EL (cell line): ENCODE data around the gene ZNF439.
A peak's percentile ranks its signal among the peaks of the same experiment; 100 is the strongest.
"Not testable (repeated sequence)": the region's sequence is repeated elsewhere in the genome, so short reads cannot be mapped to it uniquely, and the experiment has no call there.

ENCODE experiments used
- DNase-seq: peaks from one replicate; pipeline ENCODE4 v3.0.0-alpha.2; 2016

ZNF439 gene

DNA sequence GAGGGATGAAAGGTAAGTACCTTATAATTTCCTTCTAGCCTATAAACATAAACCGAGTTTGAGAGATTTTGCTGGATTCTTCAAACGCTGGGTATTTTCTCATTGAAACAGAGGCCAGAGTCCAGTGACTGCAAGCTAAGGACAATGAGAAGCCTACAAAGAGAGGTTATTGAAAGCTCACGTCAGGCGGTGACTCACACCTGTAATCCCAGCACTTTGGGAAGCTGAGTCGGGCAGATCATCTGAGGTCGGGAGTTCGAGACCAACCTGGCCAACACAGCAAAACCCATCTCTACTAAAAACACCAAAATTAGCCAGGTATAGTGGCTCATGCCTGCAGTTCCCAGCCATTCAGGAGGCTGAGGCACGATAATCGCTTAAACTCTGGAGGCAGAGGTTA lies 24.1 kb downstream of the ZNF439 start:
- no peak for DNase-seq

GRCh38 chr19:11873762-11874161 lies 25.2 kb downstream of the ZNF439 start:
- no peak for DNase-seq

GRCh38 chr19:11879687-11880266 lies 31.3 kb downstream of the ZNF439 start:
- peak; percentile 18 for DNase-seq

- DNase-seq = no peak
Measured at GRCh38 chr19:11880598-11880997, 32.1 kb downstream of the ZNF439 start.

- DNase-seq = peak; percentile 59
Measured at GRCh38 chr19:11881151-11881800, 32.8 kb downstream of the ZNF439 start.

DNA sequence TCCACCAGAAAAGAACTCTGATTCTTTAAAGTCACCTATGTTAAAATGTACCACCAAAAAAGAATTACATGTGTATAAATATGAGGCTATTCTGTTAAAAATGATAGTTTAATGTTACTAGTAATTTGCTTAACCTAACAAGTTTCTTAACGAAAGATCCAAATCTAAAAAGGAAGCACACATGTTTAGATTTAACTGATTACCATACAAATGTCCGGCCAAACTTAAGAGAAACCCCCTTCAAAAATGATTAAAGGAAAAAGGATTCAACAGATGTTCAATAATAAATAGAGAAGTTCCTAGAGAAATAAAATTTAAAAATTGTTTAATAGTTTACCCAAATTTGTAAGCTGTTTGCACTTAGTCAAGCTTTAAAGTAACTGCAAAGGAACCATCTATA lies 34.1 kb downstream of the ZNF439 start:
- no peak for DNase-seq

GRCh38 chr19:11887234-11887610 lies 38.7 kb downstream of the ZNF439 start:
- DNase-seq = no peak

DNA sequence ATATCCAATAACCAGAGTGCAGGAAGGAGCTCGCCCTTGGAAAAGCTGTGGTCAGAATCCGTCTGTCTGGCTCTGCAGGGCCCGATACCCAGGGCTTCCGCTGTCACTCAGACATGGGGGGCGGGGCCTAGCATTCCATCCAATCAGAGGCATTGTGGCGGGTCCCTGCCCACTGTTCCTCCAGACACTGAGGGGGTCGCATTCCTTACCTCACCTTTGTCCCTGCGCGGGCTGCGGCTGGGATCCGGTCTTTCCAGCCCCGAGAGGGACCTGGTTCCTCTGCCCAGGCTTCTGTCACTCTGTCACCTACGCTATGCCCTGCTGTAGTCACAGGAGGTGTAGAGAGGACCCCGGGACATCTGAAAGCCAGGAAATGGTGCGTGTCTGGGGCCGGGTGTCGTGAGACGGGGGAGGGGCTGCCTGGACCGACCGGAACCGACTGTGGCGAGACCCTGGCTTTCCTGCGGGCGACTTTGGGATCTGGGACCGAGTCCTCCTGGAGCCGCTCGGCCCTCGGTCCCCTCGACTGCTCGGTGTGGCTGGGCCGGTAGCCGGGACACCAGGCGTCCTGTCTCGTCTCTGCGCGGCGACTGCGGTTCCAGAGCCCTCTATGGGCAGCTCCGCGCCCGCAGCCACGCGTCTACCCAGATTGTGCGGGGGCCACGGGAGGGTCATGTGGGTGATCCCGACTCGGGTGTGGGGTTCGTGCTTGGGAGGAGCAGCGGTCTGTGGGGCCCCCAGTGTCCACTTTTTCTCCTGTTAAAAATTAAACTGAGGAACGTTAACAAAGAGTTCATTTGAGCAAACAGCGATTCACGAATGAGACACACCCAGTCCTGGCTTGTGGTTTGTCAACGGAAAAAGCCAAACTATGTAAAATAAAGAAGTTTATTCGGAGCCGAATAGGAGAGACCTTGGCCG lies 39.3 kb downstream of the ZNF439 start, which contains the start of gene ZNF69:
Gene ZNF69 (plus strand): TSS at position 172 of the 921 bp plus-strand sequence. CDS start 142 bp downstream, at position 314.
- peak; percentile 87 for DNase-seq

- DNase-seq = not testable (repeated sequence)
Measured at GRCh38 chr19:11889901-11890300, 41.4 kb downstream of the ZNF439 start.

- DNase-seq = no peak
Measured at GRCh38 chr19:11890634-11891033, 42.1 kb downstream of the ZNF439 start.

DNA sequence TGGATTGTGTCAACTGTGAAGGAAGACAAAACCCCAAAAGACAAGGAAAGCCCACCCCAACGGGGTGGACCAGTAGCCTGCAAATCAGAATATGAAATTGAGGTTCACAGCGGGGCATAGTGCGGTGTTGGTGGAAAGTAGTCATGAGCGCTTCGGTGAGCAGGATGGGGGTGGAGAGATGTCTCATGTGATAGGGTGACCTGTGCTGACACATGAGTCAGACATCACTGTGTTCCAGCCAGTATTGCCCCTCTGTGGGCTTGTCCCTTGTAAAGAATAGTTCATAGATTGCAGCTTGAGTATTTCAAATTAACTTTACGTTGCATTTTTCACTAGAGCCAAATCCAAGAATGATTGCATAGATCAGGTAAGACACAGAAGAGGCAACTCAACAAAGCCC lies 46.3 kb downstream of the ZNF439 start:
- DNase-seq = no peak

DNA sequence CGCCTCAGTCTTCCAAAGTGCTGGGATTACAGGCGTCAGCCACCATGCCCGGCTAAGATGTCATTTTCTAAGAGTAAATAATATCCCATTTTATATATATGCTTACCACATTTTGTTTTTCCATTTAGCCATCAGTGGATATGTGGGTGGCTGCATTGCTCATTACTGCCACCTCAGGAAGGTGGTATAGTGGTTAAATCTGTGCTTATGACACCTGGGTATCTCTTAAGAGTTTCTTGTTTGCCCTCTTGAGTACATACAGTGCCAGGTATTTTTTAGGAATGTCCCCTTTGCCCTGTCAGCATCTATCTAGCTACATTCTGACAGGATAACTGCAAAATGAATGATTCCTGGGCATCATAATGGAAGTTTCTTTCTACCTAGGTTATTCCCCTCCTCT lies 53.7 kb downstream of the ZNF439 start:
- DNase-seq = no peak

DNA sequence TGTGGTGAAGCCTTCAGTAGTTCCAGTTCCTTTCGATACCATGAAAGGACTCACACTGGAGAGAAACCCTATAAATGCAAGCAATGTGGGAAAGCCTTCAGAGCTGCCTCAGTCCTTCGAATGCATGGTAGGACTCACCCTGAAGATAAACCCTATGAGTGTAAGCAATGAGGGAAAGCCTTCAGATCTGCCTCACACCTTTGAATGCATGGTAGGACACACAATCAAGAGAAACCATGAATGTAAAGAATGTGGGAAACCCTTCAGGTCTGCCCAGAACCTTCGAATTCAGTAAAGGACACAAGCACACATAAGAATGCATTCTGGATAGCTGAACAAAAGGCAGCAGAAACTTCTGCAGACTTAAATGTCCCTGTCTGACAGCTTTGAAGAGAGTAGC lies 57.4 kb downstream of the ZNF439 start:
- no peak for DNase-seq

- not testable (repeated sequence) for DNase-seq
Measured at GRCh38 chr19:11911937-11912336, 63.4 kb downstream of the ZNF439 start.

GRCh38 chr19:11914417-11915051 lies 66.0 kb downstream of the ZNF439 start:
- not testable (repeated sequence) for DNase-seq
